PC-3 (cell line): Measurements from ENCODE around the gene TOP2A.

ENCODE experiments used
- EZH2 ChIP-seq: fragments of 300-600 bp; sonication (generic); IDR thresholded peaks from one replicate; pipeline ENCODE4 v1.6.1; 2017; ENCODE audit warnings: antibody characterized with exemption, mild to moderate bottlenecking, low read length; ENCODE audit not compliant: unreplicated experiment
- EZH2phosphoT487 ChIP-seq: fragments of 300-600 bp; sonication (generic); IDR thresholded peaks from 2 replicates; pipeline ENCODE4 v1.6.1; 2018; ENCODE audit warnings: mild to moderate bottlenecking, antibody characterized with exemption, low read length, borderline replicate concordance
- TF ChIP-seq, protein P1 (sequence below): fragments of 300-600 bp; sonication (generic); conservative IDR thresholded peaks from 2 replicates; pipeline ENCODE4 v1.5.1; 2017; ENCODE audit warnings: antibody characterized with exemption, low read depth, mild to moderate bottlenecking, low read length

DNA sequence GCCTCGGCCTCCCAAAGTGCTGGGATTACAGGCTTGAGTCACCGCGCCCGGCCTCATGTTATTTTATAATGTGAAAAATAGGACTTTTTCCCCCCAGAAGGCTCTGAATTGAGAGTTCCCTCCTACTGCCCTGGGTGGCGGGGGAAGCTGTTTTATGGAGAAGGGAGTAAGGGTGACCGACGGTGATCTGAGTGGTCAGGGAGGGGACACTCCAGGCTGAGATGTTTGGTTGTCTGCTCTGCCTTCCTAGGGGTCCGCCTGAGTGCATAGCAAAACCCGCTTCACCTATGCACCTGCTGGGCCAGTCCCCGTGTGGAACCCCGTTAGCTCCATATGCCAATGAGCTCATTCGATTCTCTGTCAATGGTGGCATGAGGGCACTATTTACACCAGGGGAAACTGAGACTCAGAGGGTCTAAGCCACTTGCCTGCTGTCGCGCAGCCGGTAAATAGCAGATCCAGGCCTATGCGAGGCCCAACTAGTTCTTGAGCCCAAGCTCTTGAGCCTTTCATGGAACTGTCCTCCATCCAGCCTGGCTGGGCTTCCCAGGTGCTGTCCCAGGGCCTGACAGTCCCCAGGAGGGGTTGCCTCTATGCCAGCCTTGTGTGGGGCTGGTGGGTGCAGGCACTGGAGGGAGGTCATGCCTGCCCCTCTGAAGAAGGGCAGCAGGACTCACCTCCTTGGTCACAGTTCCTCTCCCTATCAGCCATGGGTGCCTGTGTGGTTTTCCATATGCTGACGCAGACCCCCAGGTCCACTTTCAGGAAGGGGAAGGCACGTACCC lies 51.4 kb downstream of the TOP2A start:
- TF ChIP-seq, protein P1, sequence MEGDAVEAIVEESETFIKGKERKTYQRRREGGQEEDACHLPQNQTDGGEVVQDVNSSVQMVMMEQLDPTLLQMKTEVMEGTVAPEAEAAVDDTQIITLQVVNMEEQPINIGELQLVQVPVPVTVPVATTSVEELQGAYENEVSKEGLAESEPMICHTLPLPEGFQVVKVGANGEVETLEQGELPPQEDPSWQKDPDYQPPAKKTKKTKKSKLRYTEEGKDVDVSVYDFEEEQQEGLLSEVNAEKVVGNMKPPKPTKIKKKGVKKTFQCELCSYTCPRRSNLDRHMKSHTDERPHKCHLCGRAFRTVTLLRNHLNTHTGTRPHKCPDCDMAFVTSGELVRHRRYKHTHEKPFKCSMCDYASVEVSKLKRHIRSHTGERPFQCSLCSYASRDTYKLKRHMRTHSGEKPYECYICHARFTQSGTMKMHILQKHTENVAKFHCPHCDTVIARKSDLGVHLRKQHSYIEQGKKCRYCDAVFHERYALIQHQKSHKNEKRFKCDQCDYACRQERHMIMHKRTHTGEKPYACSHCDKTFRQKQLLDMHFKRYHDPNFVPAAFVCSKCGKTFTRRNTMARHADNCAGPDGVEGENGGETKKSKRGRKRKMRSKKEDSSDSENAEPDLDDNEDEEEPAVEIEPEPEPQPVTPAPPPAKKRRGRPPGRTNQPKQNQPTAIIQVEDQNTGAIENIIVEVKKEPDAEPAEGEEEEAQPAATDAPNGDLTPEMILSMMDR = no peak
- TF ChIP-seq EZH2 (no peak), EZH2phosphoT487 (no peak)
